ENCODE data around the gene ZNF426. TPM values are rescaled to one million over a fixed set of nuclear protein-coding genes. Genes with fewer than 3 reads are reported as not detected.
"Not testable (repeated sequence)": the region's sequence is repeated elsewhere in the genome, so short reads cannot be mapped to it uniquely, and the experiment has no call there.

The ZNF426 gene
- polyA plus RNA-seq (2013): 15.0 TPM

DNA sequence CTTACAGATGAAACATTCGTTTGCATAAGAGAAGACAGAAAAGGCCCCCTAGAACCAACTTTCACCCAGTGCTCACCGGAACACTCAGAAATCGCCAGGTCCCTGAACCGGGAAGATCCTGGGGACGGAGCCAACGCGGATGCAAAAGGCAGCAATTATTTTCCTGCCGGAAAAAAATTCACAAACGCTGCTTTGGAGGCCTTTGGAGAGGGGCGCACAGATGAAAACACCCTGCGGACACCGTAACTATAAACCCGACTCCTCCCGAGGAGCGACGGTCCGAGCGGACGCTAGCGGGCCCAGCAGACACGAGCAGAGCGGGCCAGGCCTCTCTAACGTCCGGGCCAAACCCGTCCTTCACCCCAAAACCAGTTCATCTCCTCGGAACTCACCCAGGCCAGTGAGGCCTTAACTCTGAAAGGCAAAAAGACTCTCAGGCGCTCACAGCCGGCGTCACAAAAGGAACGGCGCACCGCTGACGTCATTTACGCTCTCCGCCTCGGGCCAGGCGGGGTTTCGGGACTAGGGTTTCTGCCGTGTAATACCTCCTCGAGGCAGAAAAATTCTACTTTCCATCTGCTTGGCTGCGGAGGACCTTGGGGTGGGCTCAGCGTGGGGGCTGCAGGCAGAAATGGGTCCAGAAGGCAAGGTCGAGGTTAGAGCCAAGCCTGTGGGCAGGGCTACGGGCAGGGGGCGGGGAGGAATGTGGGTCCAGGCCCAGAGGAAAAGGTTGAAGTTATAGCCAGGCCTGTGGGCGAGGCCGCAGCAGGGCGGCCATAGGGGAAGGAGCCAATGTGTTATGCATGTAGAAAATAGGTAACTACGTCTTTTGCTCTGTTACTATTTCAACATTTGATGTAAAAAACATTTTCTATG is at the start of gene ZNF426:
Gene ZNF426, minus strand, starts transcription at position 463 of the 876 bp plus-strand sequence. CDS start 2,413 bp downstream, outside the sequence.
- Histone ChIP-seq H3K4me1 (ENCODE audit: control extremely low read depth in 1 of 4, control insufficient read depth in 4 of 4, insufficient read depth in 4 of 4, low read length in 3 of 4) (peaks cover 0 to 11% (median 1%) of the 10 kb centered on the region in 4 experiments), H3K9me3 (ENCODE audit: control extremely low read depth in 1 of 5, control insufficient read depth in 4 of 5, insufficient read depth in 2 of 5, low read depth in 1 of 5, low read length in 4 of 5) (peaks cover 8 to 45% (median 39%) of the 10 kb centered on the region in 5 experiments), H3K27ac (ENCODE audit: insufficient read depth in 1 of 2, low read depth in 1 of 2, low read length in 2 of 2, poor library complexity in 1 of 2, severe bottlenecking in 2 of 2) (peak within 1 kb of the TSS; percentile 97 to 99), H3K36me3 (ENCODE audit: control insufficient read depth in 4 of 4, insufficient read depth in 4 of 4, low read length in 3 of 4) (peaks cover 26 to 34% (median 30%) of the 10 kb centered on the region in 4 experiments), H3K4me3 (ENCODE audit: control insufficient read depth in 1 of 7, extremely low read depth in 1 of 7, insufficient read depth in 4 of 7, low read depth in 2 of 7, low read length in 6 of 7) (peak within 1 kb of the TSS; percentile 93 to 100 (median 98)), H3K27me3 (replicated peaks in 2 of 5; ENCODE audit: control insufficient read depth in 4 of 5, insufficient read depth in 5 of 5, low read length in 4 of 5) (no peaks in the 10 kb centered on the region)
- peak; percentile 92 to 97 (median 96) for DNase-seq
- ChIA-PET CTCF (no interaction called here), POLR2A (no interaction called here)
- WGBS (ENCODE audit: insufficient coverage): under 1% methylated on average over 42 of the region's 49 CpGs

GRCh38 chr19:9586764-9587163 is 48.3 kb upstream of the ZNF426 start:
- Histone ChIP-seq H3K4me1 (ENCODE audit: control extremely low read depth in 1 of 4, control insufficient read depth in 4 of 4, insufficient read depth in 4 of 4, low read length in 3 of 4) (peaks cover 0 to 5% (median 1%) of the 10 kb centered on the region in 4 experiments), H3K27me3 (replicated peaks in 2 of 5; ENCODE audit: control insufficient read depth in 4 of 5, insufficient read depth in 5 of 5, low read length in 4 of 5) (peaks cover 0 to 8% (median 2%) of the 10 kb centered on the region in 5 experiments), H3K27ac (ENCODE audit: insufficient read depth in 1 of 2, low read depth in 1 of 2, low read length in 2 of 2, poor library complexity in 1 of 2, severe bottlenecking in 2 of 2) (no peak overlapping the region), H3K4me3 (ENCODE audit: control insufficient read depth in 1 of 7, extremely low read depth in 1 of 7, insufficient read depth in 4 of 7, low read depth in 2 of 7, low read length in 6 of 7) (peak overlapping the region in 1 of 7 experiments; percentile 7), H3K36me3 (ENCODE audit: control insufficient read depth in 4 of 4, insufficient read depth in 4 of 4, low read length in 3 of 4) (peaks cover 0 to 5% (median 2%) of the 10 kb centered on the region in 4 experiments), H3K9me3 (ENCODE audit: control extremely low read depth in 1 of 5, control insufficient read depth in 4 of 5, insufficient read depth in 2 of 5, low read depth in 1 of 5, low read length in 4 of 5) (peaks cover 0 to 6% (median 1%) of the 10 kb centered on the region in 5 experiments)
- DNase-seq: peak; percentile 80 to 88 (median 86)
- POLR2A ChIA-PET: interaction anchor here (0.6 to 0.9 kb wide), 2 partner anchors 35 to 369 kb away, joined by 3 read pairs; no protein-coding TSS in a partner anchor
- WGBS (ENCODE audit: insufficient coverage): 21% methylated on average over 6 of the region's 7 CpGs
- CTCF ChIA-PET: interaction anchor here (0.9 to 1.4 kb wide), 7 partner anchors 28 to 212 kb away, joined by 3 to 5 read pairs (median 3); no protein-coding TSS in a partner anchor

DNA sequence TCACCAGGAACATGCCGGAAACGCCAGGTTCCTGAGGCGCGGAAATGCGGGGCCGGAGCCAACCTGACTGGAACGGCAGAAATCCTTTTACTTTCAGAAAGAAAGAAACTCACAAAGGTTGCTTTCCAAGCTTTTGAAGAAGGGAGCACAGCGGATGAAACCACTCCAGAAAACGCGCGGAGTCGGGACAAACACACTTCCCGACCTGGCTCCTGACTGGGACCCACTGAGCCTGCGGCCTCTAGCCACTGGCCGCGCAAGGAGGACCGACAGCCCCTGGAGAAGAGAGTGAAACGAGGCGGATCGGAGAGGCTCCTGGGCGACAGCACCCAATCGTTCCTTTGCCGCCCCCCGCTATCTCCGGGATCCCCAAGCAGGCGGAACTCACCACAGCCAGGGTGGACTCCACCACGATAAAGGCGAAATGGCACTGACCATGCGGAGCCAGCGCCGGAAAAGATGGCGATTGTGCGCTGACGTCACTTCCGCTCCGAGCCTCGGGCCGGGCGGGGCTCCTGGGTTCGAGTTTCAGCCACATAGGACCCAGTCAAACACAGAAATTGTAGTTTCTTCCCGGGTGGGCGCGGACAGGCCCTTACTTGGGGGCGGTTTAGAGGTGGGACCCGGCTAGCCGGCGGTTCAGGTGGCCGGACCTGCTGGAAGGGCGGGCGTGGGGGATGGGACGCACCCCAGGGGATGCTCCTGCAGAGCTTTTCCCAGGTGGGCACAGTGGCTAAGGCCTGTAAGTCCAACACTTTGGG is 45.8 kb upstream of the ZNF426 start, which contains the start of gene ZNF121:
Gene ZNF121, minus strand, starts transcription at position 432 of the 761 bp plus-strand sequence. CDS start 16,407 bp downstream, outside the sequence.
- H3K27me3 ChIP-seq (replicated peaks in 2 of 5; ENCODE audit: control insufficient read depth in 4 of 5, insufficient read depth in 5 of 5, low read length in 4 of 5): peaks cover 0 to 3% (median 0%) of the 10 kb centered on the region in 5 experiments
- H3K27ac ChIP-seq (ENCODE audit: insufficient read depth in 1 of 2, low read depth in 1 of 2, low read length in 2 of 2, poor library complexity in 1 of 2, severe bottlenecking in 2 of 2): peak within 1 kb of the TSS; percentile 96 to 98
- under 1% methylated on average over 47 of the region's 51 CpGs for WGBS (ENCODE audit: insufficient coverage)
- peaks cover 3 to 29% (median 18%) of the 10 kb centered on the region in 4 experiments for H3K36me3 ChIP-seq (ENCODE audit: control insufficient read depth in 4 of 4, insufficient read depth in 4 of 4, low read length in 3 of 4)
- H3K4me3 ChIP-seq (ENCODE audit: control insufficient read depth in 1 of 7, extremely low read depth in 1 of 7, insufficient read depth in 4 of 7, low read depth in 2 of 7, low read length in 6 of 7): peak within 1 kb of the TSS; percentile 78 to 100 (median 97)
- ChIA-PET CTCF (interaction anchor here (1.0 to 2.2 kb wide), 4 partner anchors 41 to 272 kb away, joined by 3 to 6 read pairs (median 4); no protein-coding TSS in a partner anchor), POLR2A (interaction anchor here (1.0 kb wide), 1 partner anchor 37 kb away, joined by 4 read pairs; the partner anchor contains the start of gene ZNF561)
- peak; percentile 84 to 93 (median 93) for DNase-seq
- peaks cover 3 to 26% (median 22%) of the 10 kb centered on the region in 5 experiments for H3K9me3 ChIP-seq (ENCODE audit: control extremely low read depth in 1 of 5, control insufficient read depth in 4 of 5, insufficient read depth in 2 of 5, low read depth in 1 of 5, low read length in 4 of 5)
- peaks cover 0 to 5% (median 1%) of the 10 kb centered on the region in 4 experiments for H3K4me1 ChIP-seq (ENCODE audit: control extremely low read depth in 1 of 4, control insufficient read depth in 4 of 4, insufficient read depth in 4 of 4, low read length in 3 of 4)

- WGBS (ENCODE audit: insufficient coverage): 92% methylated on average over 5 of the region's 13 CpGs
- DNase-seq; POLR2A ChIA-PET; CTCF ChIA-PET; H3K4me1 ChIP-seq (ENCODE audit: control extremely low read depth in 1 of 4, control insufficient read depth in 4 of 4, insufficient read depth in 4 of 4, low read length in 3 of 4); H3K27ac ChIP-seq (ENCODE audit: insufficient read depth in 1 of 2, low read depth in 1 of 2, low read length in 2 of 2, poor library complexity in 1 of 2, severe bottlenecking in 2 of 2); H3K27me3 ChIP-seq (replicated peaks in 2 of 5; ENCODE audit: control insufficient read depth in 4 of 5, insufficient read depth in 5 of 5, low read length in 4 of 5): not testable (repeated sequence)
- Histone ChIP-seq H3K9me3 (ENCODE audit: control extremely low read depth in 1 of 5, control insufficient read depth in 4 of 5, insufficient read depth in 2 of 5, low read depth in 1 of 5, low read length in 4 of 5) (peaks cover 6 to 40% (median 32%) of the 10 kb centered on the region in 5 experiments), H3K4me3 (ENCODE audit: control insufficient read depth in 1 of 7, extremely low read depth in 1 of 7, insufficient read depth in 4 of 7, low read depth in 2 of 7, low read length in 6 of 7) (peak overlapping the region in 2 of 7 experiments; percentile 19 to 97), H3K36me3 (ENCODE audit: control insufficient read depth in 4 of 4, insufficient read depth in 4 of 4, low read length in 3 of 4) (peaks cover 11 to 41% (median 26%) of the 10 kb centered on the region in 4 experiments)
Measured at GRCh38 chr19:9582081-9582725, 43.8 kb upstream of the ZNF426 start.

DNA sequence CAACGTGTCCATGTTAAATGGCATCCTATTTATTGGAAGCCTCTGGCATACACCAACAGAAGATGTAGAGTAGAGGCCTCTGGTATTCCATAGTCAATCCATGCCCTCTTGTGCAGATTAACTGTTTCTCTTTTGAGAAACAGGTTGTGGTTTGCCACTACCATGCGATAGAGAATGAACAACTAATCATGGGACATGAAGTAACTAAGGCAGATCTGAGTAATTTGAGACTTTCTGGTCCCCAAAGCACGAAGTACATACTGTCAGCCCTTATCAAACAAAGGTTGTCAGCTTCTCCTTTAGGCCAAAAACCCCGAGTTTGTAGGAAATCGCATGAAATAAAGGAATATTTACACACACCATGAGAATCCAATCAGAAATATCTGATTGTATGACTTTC is 42.3 kb upstream of the ZNF426 start:
- POLR2A ChIA-PET: interaction anchor here (0.8 kb wide), 1 partner anchor 212 kb away, joined by 8 read pairs; no protein-coding TSS in a partner anchor
- peaks cover 13 to 53% (median 40%) of the 10 kb centered on the region in 5 experiments for H3K9me3 ChIP-seq (ENCODE audit: control extremely low read depth in 1 of 5, control insufficient read depth in 4 of 5, insufficient read depth in 2 of 5, low read depth in 1 of 5, low read length in 4 of 5)
- H3K4me3 ChIP-seq (ENCODE audit: control insufficient read depth in 1 of 7, extremely low read depth in 1 of 7, insufficient read depth in 4 of 7, low read depth in 2 of 7, low read length in 6 of 7): peak overlapping the region in 1 of 7 experiments; percentile 32
- no peak overlapping the region for H3K27ac ChIP-seq (ENCODE audit: insufficient read depth in 1 of 2, low read depth in 1 of 2, low read length in 2 of 2, poor library complexity in 1 of 2, severe bottlenecking in 2 of 2)
- H3K4me1 ChIP-seq (ENCODE audit: control extremely low read depth in 1 of 4, control insufficient read depth in 4 of 4, insufficient read depth in 4 of 4, low read length in 3 of 4): peaks cover 0 to 5% (median 1%) of the 10 kb centered on the region in 4 experiments
- peaks cover 11 to 53% (median 34%) of the 10 kb centered on the region in 4 experiments for H3K36me3 ChIP-seq (ENCODE audit: control insufficient read depth in 4 of 4, insufficient read depth in 4 of 4, low read length in 3 of 4)
- WGBS (ENCODE audit: insufficient coverage): 96% methylated on average over 2 of the region's 5 CpGs
- H3K27me3 ChIP-seq (replicated peaks in 2 of 5; ENCODE audit: control insufficient read depth in 4 of 5, insufficient read depth in 5 of 5, low read length in 4 of 5): no peaks in the 10 kb centered on the region
- CTCF ChIA-PET: no interaction called here
- DNase-seq: no peak

GRCh38 chr19:9570255-9570654 is 31.8 kb upstream of the ZNF426 start:
- 100% methylated on average over 5 of the region's 6 CpGs for WGBS (ENCODE audit: insufficient coverage)
- POLR2A ChIA-PET: no interaction called here
- CTCF ChIA-PET: interaction anchor here (0.6 kb wide), 1 partner anchor 9 kb away, joined by 4 read pairs; no protein-coding TSS in a partner anchor
- Histone ChIP-seq H3K4me3 (ENCODE audit: control insufficient read depth in 1 of 7, extremely low read depth in 1 of 7, insufficient read depth in 4 of 7, low read depth in 2 of 7, low read length in 6 of 7) (peak overlapping the region in 1 of 7 experiments; percentile 24), H3K27ac (ENCODE audit: insufficient read depth in 1 of 2, low read depth in 1 of 2, low read length in 2 of 2, poor library complexity in 1 of 2, severe bottlenecking in 2 of 2) (no peak overlapping the region), H3K36me3 (ENCODE audit: control insufficient read depth in 4 of 4, insufficient read depth in 4 of 4, low read length in 3 of 4) (peaks cover 35 to 91% (median 63%) of the 10 kb centered on the region in 4 experiments), H3K4me1 (ENCODE audit: control extremely low read depth in 1 of 4, control insufficient read depth in 4 of 4, insufficient read depth in 4 of 4, low read length in 3 of 4) (no peaks in the 10 kb centered on the region), H3K27me3 (replicated peaks in 2 of 5; ENCODE audit: control insufficient read depth in 4 of 5, insufficient read depth in 5 of 5, low read length in 4 of 5) (no peaks in the 10 kb centered on the region), H3K9me3 (ENCODE audit: control extremely low read depth in 1 of 5, control insufficient read depth in 4 of 5, insufficient read depth in 2 of 5, low read depth in 1 of 5, low read length in 4 of 5) (peaks cover 24 to 92% (median 75%) of the 10 kb centered on the region in 5 experiments)
- no peak for DNase-seq

Measured in common myeloid progenitor, CD34-positive (primary cell).